Measurements from ENCODE around the gene NUP62.

DNA sequence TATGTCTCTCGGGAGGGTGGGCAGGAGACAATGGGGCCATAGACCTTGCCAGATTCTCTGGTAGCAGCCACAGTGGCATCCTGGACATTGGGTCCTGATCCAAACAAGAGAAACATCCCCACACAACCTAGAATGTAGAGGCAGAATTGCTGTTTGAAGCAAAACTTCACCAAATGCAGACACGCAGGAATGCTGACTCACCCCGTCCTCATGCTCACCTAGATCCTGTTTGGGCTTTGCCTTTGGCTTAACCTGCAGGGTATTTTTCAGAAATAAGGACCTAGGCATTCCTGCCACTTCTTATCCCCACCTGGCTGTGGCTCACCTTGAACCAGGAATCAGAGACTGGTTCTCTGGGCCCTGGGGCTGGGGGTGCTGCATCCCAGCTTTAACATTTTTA, 44.5 kb downstream of the NUP62 start:
- TF ChIP-seq POLR2AphosphoS5 (IDR thresholded peaks at IDR 0.05) (no peak), POLR2A (IDR thresholded peaks at IDR 0.05) (no peak)
- TF ChIP-seq, protein P1, sequence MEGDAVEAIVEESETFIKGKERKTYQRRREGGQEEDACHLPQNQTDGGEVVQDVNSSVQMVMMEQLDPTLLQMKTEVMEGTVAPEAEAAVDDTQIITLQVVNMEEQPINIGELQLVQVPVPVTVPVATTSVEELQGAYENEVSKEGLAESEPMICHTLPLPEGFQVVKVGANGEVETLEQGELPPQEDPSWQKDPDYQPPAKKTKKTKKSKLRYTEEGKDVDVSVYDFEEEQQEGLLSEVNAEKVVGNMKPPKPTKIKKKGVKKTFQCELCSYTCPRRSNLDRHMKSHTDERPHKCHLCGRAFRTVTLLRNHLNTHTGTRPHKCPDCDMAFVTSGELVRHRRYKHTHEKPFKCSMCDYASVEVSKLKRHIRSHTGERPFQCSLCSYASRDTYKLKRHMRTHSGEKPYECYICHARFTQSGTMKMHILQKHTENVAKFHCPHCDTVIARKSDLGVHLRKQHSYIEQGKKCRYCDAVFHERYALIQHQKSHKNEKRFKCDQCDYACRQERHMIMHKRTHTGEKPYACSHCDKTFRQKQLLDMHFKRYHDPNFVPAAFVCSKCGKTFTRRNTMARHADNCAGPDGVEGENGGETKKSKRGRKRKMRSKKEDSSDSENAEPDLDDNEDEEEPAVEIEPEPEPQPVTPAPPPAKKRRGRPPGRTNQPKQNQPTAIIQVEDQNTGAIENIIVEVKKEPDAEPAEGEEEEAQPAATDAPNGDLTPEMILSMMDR (IDR thresholded peaks at IDR 0.05), result no peak

Measured in breast epithelium (tissue), 3 donors.